Gastrocnemius medialis (tissue), 4 donors: ENCODE results near the gene RPL29.

Source experiments
- CTCF ChIP-seq, 5 experiments: fragments of 450-650 bp in 3 of 5; fragments of 200-600 bp in 2 of 5; sonication (generic) in 2 of 5; IDR thresholded peaks in 4 of 5; conservative IDR thresholded peaks in 1 of 5; 1 replicate in 4 of 5; 2 replicates in 1 of 5; pipeline ENCODE4 v1.5.1; 2016 to 2019; ENCODE audit warnings: antibody characterized with exemption in 5 of 5, mild to moderate bottlenecking in 3 of 5, moderate library complexity in 3 of 5
- POLR2A ChIP-seq, 2 donors: fragments of 450-650 bp; IDR thresholded peaks; one replicate each; pipeline ENCODE4 v1.6.1; 2017; ENCODE audit warnings: antibody characterized with exemption in 2 of 2, mild to moderate bottlenecking in 2 of 2, moderate library complexity in 2 of 2

- TF ChIP-seq CTCF (IDR thresholded peaks at IDR 0.05 in 4 of 5, conservative IDR thresholded peaks at IDR 0.05 in 1 of 5) (no peak), POLR2A (IDR thresholded peaks at IDR 0.05) (no peak)
Measured at GRCh38 chr3:52044869-52045619, 49.3 kb upstream of the RPL29 start.
